ENCODE measurements around the gene CEP44. TPM values are rescaled to one million over a fixed set of nuclear protein-coding genes. Genes with fewer than 3 reads are reported as not detected.

The CEP44 gene, protein sequence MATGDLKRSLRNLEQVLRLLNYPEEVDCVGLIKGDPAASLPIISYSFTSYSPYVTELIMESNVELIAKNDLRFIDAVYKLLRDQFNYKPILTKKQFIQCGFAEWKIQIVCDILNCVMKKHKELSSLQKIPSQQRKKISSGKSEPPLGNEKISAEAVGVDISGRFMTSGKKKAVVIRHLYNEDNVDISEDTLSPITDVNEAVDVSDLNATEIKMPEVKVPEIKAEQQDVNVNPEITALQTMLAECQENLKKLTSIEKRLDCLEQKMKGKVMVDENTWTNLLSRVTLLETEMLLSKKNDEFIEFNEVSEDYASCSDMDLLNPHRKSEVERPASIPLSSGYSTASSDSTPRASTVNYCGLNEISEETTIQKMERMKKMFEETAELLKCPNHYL
- total RNA-seq: 61.9 TPM

DNA sequence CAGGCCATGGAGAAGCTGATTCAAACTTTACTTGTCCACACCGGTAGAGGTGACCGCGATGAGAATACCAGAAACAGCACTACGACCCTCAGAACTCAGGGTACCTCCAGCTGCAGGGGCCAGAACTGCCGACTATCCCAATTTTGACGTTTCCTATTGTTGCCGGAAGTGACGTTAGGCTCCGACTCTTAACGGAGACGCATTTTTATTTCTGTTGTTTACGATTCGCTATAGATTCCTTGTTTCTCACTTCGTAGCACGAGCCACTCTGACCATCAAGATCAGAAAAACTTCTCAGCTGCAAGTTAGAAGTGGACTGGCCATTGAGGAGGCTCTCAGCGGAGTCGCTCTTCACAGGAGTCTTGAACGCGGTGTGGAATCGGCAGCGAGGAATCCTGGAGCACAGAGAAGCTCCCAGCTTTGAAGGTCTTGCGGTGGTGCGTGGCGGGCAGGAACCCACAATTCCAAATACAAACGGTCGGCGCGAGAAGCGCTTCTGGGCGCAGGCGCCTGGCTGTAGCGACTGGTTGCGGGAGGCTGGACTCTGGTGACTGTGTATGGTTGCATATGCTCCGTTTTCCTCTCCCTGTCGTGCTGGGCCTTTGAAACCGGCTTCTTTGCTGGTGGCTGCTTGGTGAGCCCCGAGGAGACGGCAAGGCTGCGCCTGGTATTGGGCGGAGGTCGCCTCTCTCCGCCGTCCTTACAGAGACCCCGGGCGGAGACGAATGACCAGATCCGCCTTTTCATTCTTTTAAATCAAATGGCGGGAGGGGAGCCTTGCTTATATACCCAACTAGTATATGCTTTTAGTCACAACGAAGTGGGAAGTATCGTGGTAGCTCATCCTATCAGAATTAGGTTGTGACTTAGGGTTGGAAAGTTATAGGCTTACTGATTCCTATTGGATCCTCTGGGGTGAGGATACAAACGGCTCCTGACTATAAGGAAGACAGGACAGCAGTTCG is at the start of gene CEP44, which contains the start of gene FBXO8:
TSS of gene CEP44 (plus strand) at position 405 of the 965 bp plus-strand sequence. CDS start 15,211 bp downstream, outside the sequence.
TSS of gene FBXO8 (minus strand) at position 161 of the 965 bp plus-strand sequence. CDS start 20,575 bp downstream, outside the sequence.

Other genes starting within 250 kb of the CEP44 start
- 58.3 TPM for gene FBXO8, start 244 bp upstream of the CEP44 start, total RNA-seq
- 11.9 TPM for gene HPGD, start 238.6 kb downstream of the CEP44 start, total RNA-seq